ENCODE results near the gene KLC1. TPM values are rescaled to one million over a fixed set of nuclear protein-coding genes. Genes with fewer than 3 reads are reported as not detected.
A peak's percentile ranks its signal among the peaks of the same experiment; 100 is the strongest.

KLC1 gene
- total and polyA plus RNA-seq, 2 of the 13 experiments (the other 11 are each of a cell fraction or from before 2014, with no cell fraction given): 53.2 to 63.5 TPM

DNA sequence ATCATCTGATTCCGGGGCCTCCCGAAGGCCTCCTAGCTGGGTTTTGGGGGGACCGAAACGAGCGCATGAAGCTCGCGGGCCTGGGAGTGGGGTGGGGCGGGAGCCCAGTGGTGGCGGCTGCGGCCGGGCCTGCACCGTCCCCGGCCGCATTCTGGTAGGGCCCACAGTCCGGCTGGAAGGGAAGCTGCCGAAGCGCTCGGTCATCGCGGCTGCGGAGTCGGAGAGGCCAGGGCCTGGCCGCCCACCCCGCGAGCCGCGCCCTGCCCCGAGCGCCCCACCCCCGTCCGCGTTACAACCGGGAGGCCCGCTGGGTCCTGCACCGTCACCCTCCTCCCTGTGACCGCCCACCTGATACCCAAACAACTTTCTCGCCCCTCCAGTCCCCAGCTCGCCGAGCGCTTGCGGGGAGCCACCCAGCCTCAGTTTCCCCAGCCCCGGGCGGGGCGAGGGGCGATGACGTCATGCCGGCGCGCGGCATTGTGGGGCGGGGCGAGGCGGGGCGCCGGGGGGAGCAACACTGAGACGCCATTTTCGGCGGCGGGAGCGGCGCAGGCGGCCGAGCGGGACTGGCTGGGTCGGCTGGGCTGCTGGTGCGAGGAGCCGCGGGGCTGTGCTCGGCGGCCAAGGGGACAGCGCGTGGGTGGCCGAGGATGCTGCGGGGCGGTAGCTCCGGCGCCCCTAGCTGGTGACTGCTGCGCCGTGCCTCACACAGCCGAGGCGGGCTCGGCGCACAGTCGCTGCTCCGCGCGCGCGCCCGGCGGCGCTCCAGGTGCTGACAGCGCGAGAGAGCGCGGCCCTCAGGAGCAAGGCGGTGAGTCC is at the start of gene KLC1 (continued):
- TF ChIP-seq, protein P1, sequence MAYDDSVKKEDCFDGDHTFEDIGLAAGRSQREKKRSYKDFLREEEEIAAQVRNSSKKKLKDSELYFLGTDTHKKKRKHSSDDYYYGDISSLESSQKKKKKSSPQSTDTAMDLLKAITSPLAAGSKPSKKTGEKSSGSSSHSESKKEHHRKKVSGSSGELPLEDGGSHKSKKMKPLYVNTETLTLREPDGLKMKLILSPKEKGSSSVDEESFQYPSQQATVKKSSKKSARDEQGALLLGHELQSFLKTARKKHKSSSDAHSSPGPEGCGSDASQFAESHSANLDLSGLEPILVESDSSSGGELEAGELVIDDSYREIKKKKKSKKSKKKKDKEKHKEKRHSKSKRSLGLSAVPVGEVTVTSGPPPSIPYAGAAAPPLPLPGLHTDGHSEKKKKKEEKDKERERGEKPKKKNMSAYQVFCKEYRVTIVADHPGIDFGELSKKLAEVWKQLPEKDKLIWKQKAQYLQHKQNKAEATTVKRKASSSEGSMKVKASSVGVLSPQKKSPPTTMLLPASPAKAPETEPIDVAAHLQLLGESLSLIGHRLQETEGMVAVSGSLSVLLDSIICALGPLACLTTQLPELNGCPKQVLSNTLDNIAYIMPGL (CRISPR knock-in tag; IDR thresholded peaks at IDR 0.05; ENCODE audit: borderline replicate concordance in 1 of 2, low read depth in 1 of 2): peak in 1 of 2 experiments; percentile 76; a peak in 3 of 4 replicates
- TF ChIP-seq, protein P2, sequence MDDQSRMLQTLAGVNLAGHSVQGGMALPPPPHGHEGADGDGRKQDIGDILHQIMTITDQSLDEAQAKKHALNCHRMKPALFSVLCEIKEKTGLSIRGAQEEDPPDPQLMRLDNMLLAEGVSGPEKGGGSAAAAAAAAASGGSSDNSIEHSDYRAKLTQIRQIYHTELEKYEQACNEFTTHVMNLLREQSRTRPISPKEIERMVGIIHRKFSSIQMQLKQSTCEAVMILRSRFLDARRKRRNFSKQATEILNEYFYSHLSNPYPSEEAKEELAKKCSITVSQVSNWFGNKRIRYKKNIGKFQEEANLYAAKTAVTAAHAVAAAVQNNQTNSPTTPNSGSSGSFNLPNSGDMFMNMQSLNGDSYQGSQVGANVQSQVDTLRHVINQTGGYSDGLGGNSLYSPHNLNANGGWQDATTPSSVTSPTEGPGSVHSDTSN (CRISPR knock-in tag; IDR thresholded peaks at IDR 0.05; ENCODE audit: borderline replicate concordance): no peak
- TF ChIP-seq ZNF720 (CRISPR knock-in tag; IDR thresholded peaks at IDR 0.05) (no peak), NBN (conservative IDR thresholded peaks at IDR 0.05) (no peak), TP53 (CRISPR knock-in tag; conservative IDR thresholded peaks at IDR 0.05) (0 out of 2 replicates have a peak, but pooled peaks have one; percentile 7), MYNN (CRISPR knock-in tag; IDR thresholded peaks at IDR 0.05; ENCODE audit: low read depth) (no peak), ZBTB21 (CRISPR knock-in tag; IDR thresholded peaks at IDR 0.05) (peak; percentile 85), KMT2A (CRISPR knock-in tag; IDR thresholded peaks at IDR 0.05) (peak; percentile 63; the same call in 1 of the 2 replicates), ZFP90 (CRISPR knock-in tag; IDR thresholded peaks at IDR 0.05; ENCODE audit: borderline replicate concordance) (no peak; the same call in 1 of the 2 replicates), SUZ12 (IDR thresholded peaks at IDR 0.05; ENCODE audit: low read depth, low read length) (peak; percentile 35), ZNF7 (CRISPR knock-in tag; IDR thresholded peaks at IDR 0.05) (no peak), CREM (IDR thresholded peaks at IDR 0.05) (peak; percentile 73; the same call in 1 of the 2 replicates), CREM (CRISPR knock-in tag; IDR thresholded peaks at IDR 0.05) (peak; percentile 79), BRD4 (CRISPR knock-in tag; IDR thresholded peaks at IDR 0.05) (no peak), ZNF546 (CRISPR knock-in tag; conservative IDR thresholded peaks at IDR 0.05) (peak; percentile 55; the same call in 1 of the 2 replicates), SMARCC2 (IDR thresholded peaks at IDR 0.05) (no peak), ZNF180 (CRISPR knock-in tag; IDR thresholded peaks at IDR 0.05; ENCODE audit: borderline replicate concordance, low read depth) (0 out of 2 replicates have a peak, but pooled peaks have one; percentile 27), TBX3 (IDR thresholded peaks at IDR 0.05; ENCODE audit: borderline replicate concordance) (no peak), ZBTB42 (CRISPR knock-in tag; IDR thresholded peaks at IDR 0.05) (no peak), PHF8 (CRISPR knock-in tag; IDR thresholded peaks at IDR 0.05) (peak; percentile 85)
- TF ChIP-seq, protein P3, sequence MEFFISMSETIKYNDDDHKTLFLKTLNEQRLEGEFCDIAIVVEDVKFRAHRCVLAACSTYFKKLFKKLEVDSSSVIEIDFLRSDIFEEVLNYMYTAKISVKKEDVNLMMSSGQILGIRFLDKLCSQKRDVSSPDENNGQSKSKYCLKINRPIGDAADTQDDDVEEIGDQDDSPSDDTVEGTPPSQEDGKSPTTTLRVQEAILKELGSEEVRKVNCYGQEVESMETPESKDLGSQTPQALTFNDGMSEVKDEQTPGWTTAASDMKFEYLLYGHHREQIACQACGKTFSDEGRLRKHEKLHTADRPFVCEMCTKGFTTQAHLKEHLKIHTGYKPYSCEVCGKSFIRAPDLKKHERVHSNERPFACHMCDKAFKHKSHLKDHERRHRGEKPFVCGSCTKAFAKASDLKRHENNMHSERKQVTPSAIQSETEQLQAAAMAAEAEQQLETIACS (CRISPR knock-in tag; IDR thresholded peaks at IDR 0.05): peak; percentile 84
- TF ChIP-seq, protein P4, sequence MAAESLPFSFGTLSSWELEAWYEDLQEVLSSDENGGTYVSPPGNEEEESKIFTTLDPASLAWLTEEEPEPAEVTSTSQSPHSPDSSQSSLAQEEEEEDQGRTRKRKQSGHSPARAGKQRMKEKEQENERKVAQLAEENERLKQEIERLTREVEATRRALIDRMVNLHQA (CRISPR knock-in tag; IDR thresholded peaks at IDR 0.05): no peak
- TF ChIP-seq, protein P5, sequence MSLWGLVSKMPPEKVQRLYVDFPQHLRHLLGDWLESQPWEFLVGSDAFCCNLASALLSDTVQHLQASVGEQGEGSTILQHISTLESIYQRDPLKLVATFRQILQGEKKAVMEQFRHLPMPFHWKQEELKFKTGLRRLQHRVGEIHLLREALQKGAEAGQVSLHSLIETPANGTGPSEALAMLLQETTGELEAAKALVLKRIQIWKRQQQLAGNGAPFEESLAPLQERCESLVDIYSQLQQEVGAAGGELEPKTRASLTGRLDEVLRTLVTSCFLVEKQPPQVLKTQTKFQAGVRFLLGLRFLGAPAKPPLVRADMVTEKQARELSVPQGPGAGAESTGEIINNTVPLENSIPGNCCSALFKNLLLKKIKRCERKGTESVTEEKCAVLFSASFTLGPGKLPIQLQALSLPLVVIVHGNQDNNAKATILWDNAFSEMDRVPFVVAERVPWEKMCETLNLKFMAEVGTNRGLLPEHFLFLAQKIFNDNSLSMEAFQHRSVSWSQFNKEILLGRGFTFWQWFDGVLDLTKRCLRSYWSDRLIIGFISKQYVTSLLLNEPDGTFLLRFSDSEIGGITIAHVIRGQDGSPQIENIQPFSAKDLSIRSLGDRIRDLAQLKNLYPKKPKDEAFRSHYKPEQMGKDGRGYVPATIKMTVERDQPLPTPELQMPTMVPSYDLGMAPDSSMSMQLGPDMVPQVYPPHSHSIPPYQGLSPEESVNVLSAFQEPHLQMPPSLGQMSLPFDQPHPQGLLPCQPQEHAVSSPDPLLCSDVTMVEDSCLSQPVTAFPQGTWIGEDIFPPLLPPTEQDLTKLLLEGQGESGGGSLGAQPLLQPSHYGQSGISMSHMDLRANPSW (CRISPR knock-in tag; IDR thresholded peaks at IDR 0.05; ENCODE audit: borderline replicate concordance): no peak

Data from HepG2 (cell line).